Loucy (cell line): ENCODE results near the gene MYD88.

Experiments
- H2AFZ ChIP-seq: fragments of 200-600 bp; sonication (generic); 2 replicates; pipeline ENCODE4 v1.6.0; 2016; ENCODE audit warnings: antibody characterized with exemption, mild to moderate bottlenecking, low read length, moderate library complexity
- H3F3A ChIP-seq: fragments of 200-600 bp; 2 replicates; pipeline ENCODE4 v1.6.0; 2016; ENCODE audit warnings: antibody characterized with exemption, low read depth, mild to moderate bottlenecking
- H3K27me3 ChIP-seq: fragments of 200-600 bp; sonication (generic); 2 replicates; pipeline ENCODE4 v1.6.1; 2014; ENCODE audit warnings: low read length, mild to moderate bottlenecking; ENCODE audit not compliant: insufficient read depth, poor library complexity, severe bottlenecking
- H3K36me3 ChIP-seq: fragments of 200-600 bp; sonication (generic); 2 replicates; pipeline ENCODE4 v1.6.1; 2016; ENCODE audit warnings: low read length; ENCODE audit not compliant: insufficient read depth
- H3K4me1 ChIP-seq: fragments of 200-600 bp; sonication (generic); 2 replicates; pipeline ENCODE4 v1.5.1; 2014; ENCODE audit warnings: low read length, mild to moderate bottlenecking; ENCODE audit not compliant: insufficient read depth, poor library complexity, severe bottlenecking
- H3K4me2 ChIP-seq: fragments of 200-600 bp; sonication (generic); 2 replicates; pipeline ENCODE4 v1.6.0; 2014; ENCODE audit warnings: antibody characterized with exemption, low read length, low read depth, mild to moderate bottlenecking; ENCODE audit not compliant: poor library complexity, severe bottlenecking
- H3K4me3 ChIP-seq: fragments of 200-600 bp; sonication (generic); 2 replicates; pipeline ENCODE4 v1.5.1; 2014; ENCODE audit warnings: low read length, mild to moderate bottlenecking, mixed read lengths; ENCODE audit not compliant: poor library complexity, severe bottlenecking
- H3K79me2 ChIP-seq: fragments of 200-600 bp; sonication (generic); 2 replicates; pipeline ENCODE4 v1.6.1; 2014; ENCODE audit warnings: low read length; ENCODE audit not compliant: insufficient read depth
- H3K9ac ChIP-seq: fragments of 200-600 bp; sonication (generic); 2 replicates; pipeline ENCODE4 v1.6.0; 2014; ENCODE audit warnings: mild to moderate bottlenecking, low read depth, low read length, moderate library complexity; ENCODE audit not compliant: poor library complexity, severe bottlenecking
- H3K9me2 ChIP-seq: fragments of 200-600 bp; sonication (generic); replicated peaks from 2 replicates; pipeline ENCODE4 v1.6.1; 2016; ENCODE audit warnings: low read depth, low read length, mixed read lengths
- H3K9me3 ChIP-seq: fragments of 200-600 bp; sonication (generic); 2 replicates; pipeline ENCODE4 v1.6.1; 2014; ENCODE audit warnings: mild to moderate bottlenecking, antibody characterized with exemption, low read length, low read depth; ENCODE audit not compliant: insufficient read depth
- H4K20me1 ChIP-seq: fragments of 200-600 bp; sonication (generic); 2 replicates; pipeline ENCODE4 v1.6.0; 2014; ENCODE audit warnings: antibody characterized with exemption, low read length, mild to moderate bottlenecking; ENCODE audit not compliant: insufficient read depth, poor library complexity, severe bottlenecking
- CTCF ChIP-seq: fragments of 200-600 bp; sonication (generic); conservative IDR thresholded peaks from 2 replicates; pipeline ENCODE4 v1.5.1; 2014; ENCODE audit warnings: mild to moderate bottlenecking, antibody characterized with exemption, low read length
- EZH2phosphoT487 ChIP-seq: fragments of 200-600 bp; IDR thresholded peaks from 2 replicates; pipeline ENCODE4 v1.6.1; 2018; ENCODE audit warnings: antibody characterized with exemption, mild to moderate bottlenecking, moderate library complexity, borderline replicate concordance

MYD88 gene

GRCh38 chr3:38138349-38139190, at the start of gene MYD88:
TSS of gene MYD88 (plus strand) at chr3:38138661. CDS start at chr3:38138701, 40 bp downstream.
- Histone ChIP-seq H3K4me3 (peak within 1 kb of the TSS; percentile 81), H3K27me3 (no peaks in the 10 kb centered on the region), H4K20me1 (peaks cover 31% of the 10 kb centered on the region), H3K4me1 (peaks cover 42% of the 10 kb centered on the region), H3K9ac (peak within 1 kb of the TSS; percentile 83), H3K79me2 (peaks cover 64% of the 10 kb centered on the region), H2AFZ (peak within 1 kb of the TSS; percentile 86), H3K36me3 (no peaks in the 10 kb centered on the region), H3K9me3 (no peaks in the 10 kb centered on the region), H3K4me2 (peak within 1 kb of the TSS; percentile 89), H3F3A (no peaks in the 10 kb centered on the region), H3K9me2 (no peaks in the 10 kb centered on the region)
- no peak for TF ChIP-seq CTCF
- TF ChIP-seq EZH2phosphoT487 = no peak

DNA sequence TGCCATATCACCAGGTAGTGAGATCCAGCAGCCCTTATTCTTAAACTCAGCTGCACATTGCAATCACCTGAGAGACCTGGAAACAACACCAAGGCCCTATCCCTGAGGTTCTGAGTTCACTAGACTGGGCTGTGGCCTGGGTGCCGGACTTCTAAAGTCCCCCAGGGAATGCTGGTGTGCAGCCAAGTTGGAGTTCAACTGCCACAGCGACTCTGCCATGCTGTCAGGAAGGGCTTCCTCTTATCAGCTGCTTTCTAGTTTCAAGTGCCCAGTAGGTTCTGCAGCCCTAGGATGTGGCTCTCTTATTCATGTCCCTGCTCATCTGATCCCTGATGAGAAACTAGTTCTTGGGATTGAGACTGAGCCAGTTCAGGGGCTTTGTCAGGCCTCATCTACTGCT, 49.3 kb upstream of the MYD88 start:
- Histone ChIP-seq H3K4me2 (no peak overlapping the region), H2AFZ (no peak overlapping the region), H3K4me1 (peaks cover 5% of the 10 kb centered on the region), H3F3A (peaks cover 6% of the 10 kb centered on the region), H4K20me1 (no peaks in the 10 kb centered on the region), H3K9me2 (no peaks in the 10 kb centered on the region), H3K9me3 (peaks cover 2% of the 10 kb centered on the region; the same call in 1 of the 2 replicates), H3K36me3 (no peaks in the 10 kb centered on the region), H3K9ac (no peak overlapping the region), H3K27me3 (no peaks in the 10 kb centered on the region), H3K79me2 (no peaks in the 10 kb centered on the region), H3K4me3 (no peak overlapping the region)
- TF ChIP-seq CTCF (no peak), EZH2phosphoT487 (no peak)

DNA sequence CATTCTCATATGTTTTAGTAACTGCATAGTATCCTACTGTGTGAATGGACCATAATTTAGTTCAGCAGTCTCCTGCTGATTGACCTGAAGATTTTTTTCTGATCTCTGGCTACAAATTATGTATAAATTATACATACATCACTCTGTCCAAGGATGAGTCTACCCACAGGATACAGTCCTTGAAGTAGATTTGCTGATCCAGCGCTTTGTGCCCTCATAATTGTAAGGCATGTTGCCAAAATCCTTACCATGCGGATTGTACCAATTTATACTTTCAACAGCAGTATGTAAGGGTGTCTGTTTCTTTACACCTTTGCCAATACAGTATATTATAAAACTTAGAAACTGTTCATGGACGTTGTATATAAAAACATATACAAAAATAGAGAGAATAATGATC, 48.0 kb upstream of the MYD88 start:
- no peaks in the 10 kb centered on the region for H3K9me2 ChIP-seq
- no peaks in the 10 kb centered on the region for H3K27me3 ChIP-seq
- H3K4me3 ChIP-seq = no peak overlapping the region
- H3K36me3 ChIP-seq = no peaks in the 10 kb centered on the region
- TF ChIP-seq EZH2phosphoT487 = no peak
- TF ChIP-seq CTCF = no peak
- H3F3A ChIP-seq = no peaks in the 10 kb centered on the region
- H3K9ac ChIP-seq = no peak overlapping the region
- H3K4me2 ChIP-seq = no peak overlapping the region
- no peaks in the 10 kb centered on the region for H4K20me1 ChIP-seq
- H3K79me2 ChIP-seq = no peaks in the 10 kb centered on the region
- H2AFZ ChIP-seq = no peak overlapping the region
- H3K9me3 ChIP-seq = no peaks in the 10 kb centered on the region
- H3K4me1 ChIP-seq = peaks cover 5% of the 10 kb centered on the region
